Measurements from ENCODE around the gene PALLD.

The PALLD gene

DNA sequence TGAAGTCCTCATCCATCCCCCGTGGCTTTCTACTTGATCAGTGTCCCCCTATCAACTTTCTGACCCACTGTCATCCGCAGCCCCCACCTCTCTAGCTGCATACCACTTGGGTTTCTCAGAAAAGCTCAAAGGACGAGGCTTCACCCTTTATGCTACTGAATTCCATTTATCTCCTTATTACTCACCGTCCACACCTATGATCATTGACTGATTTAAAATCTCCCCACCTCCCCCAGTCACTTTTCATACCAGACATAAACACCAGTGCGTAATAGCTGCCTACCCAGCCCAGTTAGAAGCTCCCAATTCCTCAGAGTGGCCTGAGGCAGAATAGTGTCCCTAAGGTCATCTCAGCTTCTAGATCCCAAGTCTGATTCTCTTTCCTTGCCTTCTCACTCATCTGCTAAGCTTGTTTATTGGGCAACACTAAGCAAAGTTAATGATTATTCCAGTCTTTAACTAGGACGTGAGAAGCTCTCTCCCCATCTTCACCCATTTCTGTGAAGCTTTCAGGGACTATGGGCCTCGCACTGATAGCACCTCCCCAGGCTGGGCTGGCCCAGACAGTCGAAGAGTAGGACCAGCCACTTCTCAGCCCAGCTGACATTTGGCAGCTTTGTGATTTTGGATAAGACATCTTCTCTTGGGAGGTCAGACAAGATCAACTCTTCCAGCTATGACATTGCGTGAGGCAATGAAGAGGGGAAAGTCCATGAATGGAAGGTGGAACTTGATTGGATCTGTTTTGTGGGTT is 9.4 kb upstream of the PALLD start:
- H3K9ac ChIP-seq (ENCODE audit: low read length), result no peak overlapping the region
- H3K27ac ChIP-seq (ENCODE audit: low read depth, low read length, poor library complexity, severe bottlenecking), result no peak overlapping the region
- no peaks in the 10 kb centered on the region for H3K4me1 ChIP-seq (ENCODE audit: insufficient read depth, low read length, severe bottlenecking)
- H3K9me3 ChIP-seq (ENCODE audit: low read length), result no peaks in the 10 kb centered on the region
- no peak overlapping the region for H3K4me3 ChIP-seq (ENCODE audit: low read depth, low read length, poor library complexity, severe bottlenecking)
- no peaks in the 10 kb centered on the region for H3F3A ChIP-seq (ENCODE audit: insufficient read depth, low read length)
- H3K4me2 ChIP-seq (ENCODE audit: low read length), result no peak overlapping the region
- H3K79me2 ChIP-seq (ENCODE audit: insufficient read depth, low read length), result no peaks in the 10 kb centered on the region
- H2AFZ ChIP-seq (ENCODE audit: low read length), result no peak overlapping the region
- no peaks in the 10 kb centered on the region for H3K9me2 ChIP-seq (ENCODE audit: low read depth, low read length)
- H3K36me3 ChIP-seq (ENCODE audit: insufficient read depth, low read length), result no peaks in the 10 kb centered on the region
- H4K20me1 ChIP-seq (ENCODE audit: insufficient read depth, low read length), result no peaks in the 10 kb centered on the region
- TF ChIP-seq, protein P1, sequence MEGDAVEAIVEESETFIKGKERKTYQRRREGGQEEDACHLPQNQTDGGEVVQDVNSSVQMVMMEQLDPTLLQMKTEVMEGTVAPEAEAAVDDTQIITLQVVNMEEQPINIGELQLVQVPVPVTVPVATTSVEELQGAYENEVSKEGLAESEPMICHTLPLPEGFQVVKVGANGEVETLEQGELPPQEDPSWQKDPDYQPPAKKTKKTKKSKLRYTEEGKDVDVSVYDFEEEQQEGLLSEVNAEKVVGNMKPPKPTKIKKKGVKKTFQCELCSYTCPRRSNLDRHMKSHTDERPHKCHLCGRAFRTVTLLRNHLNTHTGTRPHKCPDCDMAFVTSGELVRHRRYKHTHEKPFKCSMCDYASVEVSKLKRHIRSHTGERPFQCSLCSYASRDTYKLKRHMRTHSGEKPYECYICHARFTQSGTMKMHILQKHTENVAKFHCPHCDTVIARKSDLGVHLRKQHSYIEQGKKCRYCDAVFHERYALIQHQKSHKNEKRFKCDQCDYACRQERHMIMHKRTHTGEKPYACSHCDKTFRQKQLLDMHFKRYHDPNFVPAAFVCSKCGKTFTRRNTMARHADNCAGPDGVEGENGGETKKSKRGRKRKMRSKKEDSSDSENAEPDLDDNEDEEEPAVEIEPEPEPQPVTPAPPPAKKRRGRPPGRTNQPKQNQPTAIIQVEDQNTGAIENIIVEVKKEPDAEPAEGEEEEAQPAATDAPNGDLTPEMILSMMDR (IDR thresholded peaks at IDR 0.05; ENCODE audit: low read length), result no peak
- no peak for TF ChIP-seq EZH2 (IDR thresholded peaks at IDR 0.05; ENCODE audit: borderline replicate concordance, low read length)
- no peaks in the 10 kb centered on the region for H3K27me3 ChIP-seq (ENCODE audit: insufficient read depth, low read length)

- Histone ChIP-seq H3K27me3 (ENCODE audit: insufficient read depth, low read length) (no peaks in the 10 kb centered on the region), H3F3A (ENCODE audit: insufficient read depth, low read length) (no peaks in the 10 kb centered on the region), H3K4me3 (ENCODE audit: low read depth, low read length, poor library complexity, severe bottlenecking) (no peak overlapping the region), H2AFZ (ENCODE audit: low read length) (no peak overlapping the region), H3K9me2 (ENCODE audit: low read depth, low read length) (no peaks in the 10 kb centered on the region), H3K4me2 (ENCODE audit: low read length) (no peak overlapping the region), H3K36me3 (ENCODE audit: insufficient read depth, low read length) (no peaks in the 10 kb centered on the region), H3K9me3 (ENCODE audit: low read length) (no peaks in the 10 kb centered on the region), H3K9ac (ENCODE audit: low read length) (no peak overlapping the region), H3K27ac (ENCODE audit: low read depth, low read length, poor library complexity, severe bottlenecking) (no peak overlapping the region), H3K79me2 (ENCODE audit: insufficient read depth, low read length) (no peaks in the 10 kb centered on the region), H3K4me1 (ENCODE audit: insufficient read depth, low read length, severe bottlenecking) (no peaks in the 10 kb centered on the region), H4K20me1 (ENCODE audit: insufficient read depth, low read length) (no peaks in the 10 kb centered on the region)
- TF ChIP-seq, protein P1 (IDR thresholded peaks at IDR 0.05; ENCODE audit: low read length), result no peak
- TF ChIP-seq EZH2 (IDR thresholded peaks at IDR 0.05; ENCODE audit: borderline replicate concordance, low read length), result no peak
Measured at GRCh38 chr4:168488869-168489274, 8.0 kb upstream of the PALLD start.

DNA sequence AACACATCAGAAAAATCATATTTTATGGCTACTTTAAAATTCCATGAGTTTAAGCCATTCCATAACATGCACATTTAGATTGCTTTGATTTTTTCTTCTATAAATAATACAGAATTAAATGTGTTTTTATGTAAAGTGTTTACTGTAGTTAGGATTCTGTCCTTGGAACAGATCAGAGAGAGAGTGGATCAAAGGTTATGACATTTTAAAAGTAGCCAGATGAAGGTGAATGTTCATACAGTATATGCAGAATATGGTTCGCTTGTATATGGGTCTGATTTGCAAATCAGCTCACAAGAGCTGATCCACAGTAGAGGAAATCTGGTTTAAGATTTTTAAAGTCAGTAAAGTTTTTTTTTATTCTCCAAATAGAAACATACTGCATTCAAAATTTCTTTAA is 7.2 kb upstream of the PALLD start:
- Histone ChIP-seq H3K36me3 (ENCODE audit: insufficient read depth, low read length) (no peaks in the 10 kb centered on the region), H3K4me1 (ENCODE audit: insufficient read depth, low read length, severe bottlenecking) (no peaks in the 10 kb centered on the region), H4K20me1 (ENCODE audit: insufficient read depth, low read length) (no peaks in the 10 kb centered on the region), H3K9ac (ENCODE audit: low read length) (no peak overlapping the region), H3K4me3 (ENCODE audit: low read depth, low read length, poor library complexity, severe bottlenecking) (no peak overlapping the region), H3K9me2 (ENCODE audit: low read depth, low read length) (no peaks in the 10 kb centered on the region), H3K27ac (ENCODE audit: low read depth, low read length, poor library complexity, severe bottlenecking) (no peak overlapping the region), H3K27me3 (ENCODE audit: insufficient read depth, low read length) (no peaks in the 10 kb centered on the region), H3F3A (ENCODE audit: insufficient read depth, low read length) (no peaks in the 10 kb centered on the region), H3K9me3 (ENCODE audit: low read length) (no peaks in the 10 kb centered on the region), H3K4me2 (ENCODE audit: low read length) (no peak overlapping the region), H2AFZ (ENCODE audit: low read length) (no peak overlapping the region), H3K79me2 (ENCODE audit: insufficient read depth, low read length) (no peaks in the 10 kb centered on the region)
- no peak for TF ChIP-seq EZH2 (IDR thresholded peaks at IDR 0.05; ENCODE audit: borderline replicate concordance, low read length)
- TF ChIP-seq, protein P1 (IDR thresholded peaks at IDR 0.05; ENCODE audit: low read length), result no peak
